Measurements from ENCODE around the gene SLC2A4RG.

The SLC2A4RG gene

GRCh38 chr20:63740627-63741353, 1.2 kb downstream of the SLC2A4RG start:
- no peaks in the 10 kb centered on the region for H3K27me3 Mint-ChIP-seq
- H3K4me1 Mint-ChIP-seq (ENCODE audit: low read depth), result peaks cover 15% of the 10 kb centered on the region
- H3K4me3 Mint-ChIP-seq, result no peak overlapping the region
- H3K36me3 Mint-ChIP-seq (ENCODE audit: low read depth), result peaks cover 4% of the 10 kb centered on the region
- no peak overlapping the region for H3K27ac Mint-ChIP-seq
- H3K9me3 Mint-ChIP-seq, result no peaks in the 10 kb centered on the region

GRCh38 chr20:63741354-63741675, 1.7 kb downstream of the SLC2A4RG start:
- H3K27ac Mint-ChIP-seq, result no peak overlapping the region

DNA sequence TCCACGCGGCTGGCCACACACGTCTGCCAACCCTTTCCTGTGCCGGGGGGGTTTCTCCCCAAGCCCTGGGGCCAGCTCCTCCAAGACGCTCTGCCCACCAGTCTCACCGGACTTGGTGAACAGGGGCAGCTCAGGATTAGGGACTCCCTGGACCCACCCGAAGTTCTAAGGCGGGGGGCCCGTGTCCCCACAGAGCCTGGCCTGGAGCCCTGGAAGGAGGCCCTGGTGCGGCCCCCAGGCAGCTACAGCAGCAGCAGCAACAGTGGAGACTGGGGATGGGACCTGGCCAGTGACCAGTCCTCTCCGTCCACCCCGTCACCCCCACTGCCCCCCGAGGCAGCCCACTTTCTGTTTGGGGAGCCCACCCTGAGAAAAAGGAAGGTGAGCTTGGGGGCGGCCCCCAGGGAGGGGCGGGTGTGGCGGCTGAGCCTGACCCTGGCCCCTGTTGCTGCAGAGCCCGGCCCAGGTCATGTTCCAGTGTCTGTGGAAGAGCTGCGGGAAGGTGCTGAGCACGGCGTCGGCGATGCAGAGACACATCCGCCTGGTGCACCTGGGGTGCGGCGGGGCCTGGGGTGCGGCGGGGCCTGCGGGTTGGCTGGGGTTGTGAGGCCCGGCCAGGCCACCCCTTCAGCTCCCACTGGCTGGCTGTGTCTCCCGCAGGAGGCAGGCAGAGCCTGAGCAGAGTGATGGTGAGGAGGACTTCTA, 2.3 kb downstream of the SLC2A4RG start:
- Mint-ChIP-seq H3K9me3 (no peaks in the 10 kb centered on the region), H3K27me3 (no peaks in the 10 kb centered on the region), H3K4me3 (no peak overlapping the region), H3K36me3 (ENCODE audit: low read depth) (no peaks in the 10 kb centered on the region), H3K4me1 (ENCODE audit: low read depth) (peaks cover 4% of the 10 kb centered on the region), H3K27ac (no peak overlapping the region)

More at GRCh38 chr20:63741354-63741675, 1.7 kb downstream of the SLC2A4RG start:
- Mint-ChIP-seq H3K27me3 (no peaks in the 10 kb centered on the region), H3K9me3 (no peaks in the 10 kb centered on the region), H3K36me3 (ENCODE audit: low read depth) (no peaks in the 10 kb centered on the region), H3K4me3 (no peak overlapping the region), H3K4me1 (ENCODE audit: low read depth) (peaks cover 9% of the 10 kb centered on the region)

GRCh38 chr20:63742381-63743024, 2.9 kb downstream of the SLC2A4RG start:
- no peaks in the 10 kb centered on the region for H3K4me1 Mint-ChIP-seq (ENCODE audit: low read depth)
- no peaks in the 10 kb centered on the region for H3K27me3 Mint-ChIP-seq
- H3K4me3 Mint-ChIP-seq, result no peak overlapping the region
- no peak overlapping the region for H3K27ac Mint-ChIP-seq
- H3K36me3 Mint-ChIP-seq (ENCODE audit: low read depth), result no peaks in the 10 kb centered on the region
- no peaks in the 10 kb centered on the region for H3K9me3 Mint-ChIP-seq

- Mint-ChIP-seq H3K27ac (no peak overlapping the region), H3K4me1 (ENCODE audit: low read depth) (no peaks in the 10 kb centered on the region), H3K36me3 (ENCODE audit: low read depth) (no peaks in the 10 kb centered on the region), H3K9me3 (no peaks in the 10 kb centered on the region), H3K27me3 (no peaks in the 10 kb centered on the region), H3K4me3 (no peak overlapping the region)
Measured at GRCh38 chr20:63743210-63743970, 3.8 kb downstream of the SLC2A4RG start.

- no peaks in the 10 kb centered on the region for H3K4me1 Mint-ChIP-seq (ENCODE audit: low read depth)
- H3K9me3 Mint-ChIP-seq, result no peaks in the 10 kb centered on the region
- H3K27me3 Mint-ChIP-seq, result no peaks in the 10 kb centered on the region
- H3K36me3 Mint-ChIP-seq (ENCODE audit: low read depth), result no peaks in the 10 kb centered on the region
- H3K27ac Mint-ChIP-seq, result no peak overlapping the region
- no peak overlapping the region for H3K4me3 Mint-ChIP-seq
Measured at GRCh38 chr20:63744158-63744557, 4.6 kb downstream of the SLC2A4RG start.

DNA sequence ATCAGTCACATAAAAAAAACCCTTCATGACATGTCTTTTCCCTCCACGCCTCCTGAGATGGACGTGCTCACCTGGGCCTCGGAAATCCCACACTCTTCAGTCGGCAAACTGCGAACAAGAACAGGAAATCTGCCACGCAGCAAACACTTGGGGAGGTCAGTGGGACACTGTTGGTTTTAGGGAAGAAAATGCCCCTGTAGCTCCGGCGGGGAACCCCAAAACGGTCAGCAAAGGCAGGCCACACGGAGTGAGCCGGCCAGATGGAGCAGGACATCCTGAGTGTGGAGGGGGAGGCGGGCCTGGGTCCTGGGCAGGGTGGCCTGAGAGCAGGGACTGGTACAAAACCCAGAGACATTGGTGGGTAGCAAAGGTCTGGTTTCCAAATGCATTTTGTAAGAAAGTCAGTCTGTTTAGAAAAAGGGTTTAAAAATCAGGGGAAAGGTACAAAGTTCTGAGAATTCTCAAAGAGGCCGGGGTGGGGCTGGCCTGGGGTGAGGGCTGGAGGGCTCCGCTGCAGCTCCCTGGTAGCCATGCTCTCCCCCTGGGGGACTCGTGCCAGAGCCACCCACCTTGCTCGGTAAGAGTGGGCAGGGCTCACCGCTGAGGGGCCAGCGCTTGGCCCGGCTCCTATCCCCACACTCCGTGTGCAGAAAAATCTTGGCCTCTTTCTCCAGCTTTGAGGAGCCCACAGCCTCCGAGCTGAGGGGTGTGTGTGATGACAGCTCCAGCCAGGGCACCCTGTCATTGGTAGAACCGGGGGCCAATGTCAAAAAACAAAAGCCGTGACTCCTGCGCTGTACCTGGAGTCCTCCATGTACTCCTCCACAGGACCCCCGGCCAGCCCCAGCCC, 5.2 kb downstream of the SLC2A4RG start:
- H3K27ac Mint-ChIP-seq, result no peak overlapping the region
- H3K36me3 Mint-ChIP-seq (ENCODE audit: low read depth), result no peaks in the 10 kb centered on the region
- H3K4me1 Mint-ChIP-seq (ENCODE audit: low read depth), result no peaks in the 10 kb centered on the region
- no peaks in the 10 kb centered on the region for H3K9me3 Mint-ChIP-seq
- H3K4me3 Mint-ChIP-seq, result no peak overlapping the region
- H3K27me3 Mint-ChIP-seq, result no peaks in the 10 kb centered on the region

GRCh38 chr20:63745424-63745805, 5.8 kb downstream of the SLC2A4RG start:
- no peaks in the 10 kb centered on the region for H3K27me3 Mint-ChIP-seq
- no peaks in the 10 kb centered on the region for H3K9me3 Mint-ChIP-seq
- no peak overlapping the region for H3K4me3 Mint-ChIP-seq
- H3K36me3 Mint-ChIP-seq (ENCODE audit: low read depth), result no peaks in the 10 kb centered on the region
- no peak overlapping the region for H3K27ac Mint-ChIP-seq
- H3K4me1 Mint-ChIP-seq (ENCODE audit: low read depth), result no peaks in the 10 kb centered on the region

GRCh38 chr20:63745961-63746731, 6.6 kb downstream of the SLC2A4RG start:
- Mint-ChIP-seq H3K4me1 (ENCODE audit: low read depth) (peaks cover 5% of the 10 kb centered on the region), H3K27ac (no peak overlapping the region), H3K27me3 (no peaks in the 10 kb centered on the region), H3K4me3 (no peak overlapping the region), H3K36me3 (ENCODE audit: low read depth) (no peaks in the 10 kb centered on the region), H3K9me3 (no peaks in the 10 kb centered on the region)

DNA sequence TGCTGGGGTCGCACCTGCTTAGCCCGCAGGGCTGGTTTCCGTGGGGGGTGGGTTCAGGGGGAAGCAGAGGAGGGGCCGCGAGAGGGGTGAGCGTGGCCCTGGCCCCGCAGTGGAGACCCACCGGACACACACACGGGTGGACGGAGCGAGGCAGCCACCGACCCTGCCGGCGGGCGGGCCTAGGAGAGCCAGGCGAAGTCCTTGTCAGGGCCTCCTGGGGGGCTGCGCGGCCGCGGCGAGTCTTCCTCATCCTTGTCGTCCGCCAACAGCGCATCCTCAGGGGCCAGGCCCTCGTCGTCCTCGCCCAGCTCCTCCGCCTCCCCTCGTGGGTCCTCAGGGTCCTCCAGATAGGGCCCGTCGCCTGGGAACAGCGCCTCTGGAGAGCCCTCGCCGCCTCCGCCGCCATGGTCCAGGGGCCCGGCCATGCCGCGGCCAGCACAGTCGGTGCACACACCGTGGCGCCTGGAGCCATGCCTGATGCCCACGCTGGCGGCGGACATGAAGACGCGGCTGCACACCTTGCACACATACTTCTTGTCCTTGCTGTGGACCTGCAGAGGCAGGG, 7.3 kb downstream of the SLC2A4RG start:
- Mint-ChIP-seq H3K27me3 (no peaks in the 10 kb centered on the region), H3K27ac (no peak overlapping the region), H3K4me1 (ENCODE audit: low read depth) (peaks cover 8% of the 10 kb centered on the region), H3K4me3 (no peak overlapping the region), H3K9me3 (no peaks in the 10 kb centered on the region), H3K36me3 (ENCODE audit: low read depth) (no peaks in the 10 kb centered on the region)

DNA sequence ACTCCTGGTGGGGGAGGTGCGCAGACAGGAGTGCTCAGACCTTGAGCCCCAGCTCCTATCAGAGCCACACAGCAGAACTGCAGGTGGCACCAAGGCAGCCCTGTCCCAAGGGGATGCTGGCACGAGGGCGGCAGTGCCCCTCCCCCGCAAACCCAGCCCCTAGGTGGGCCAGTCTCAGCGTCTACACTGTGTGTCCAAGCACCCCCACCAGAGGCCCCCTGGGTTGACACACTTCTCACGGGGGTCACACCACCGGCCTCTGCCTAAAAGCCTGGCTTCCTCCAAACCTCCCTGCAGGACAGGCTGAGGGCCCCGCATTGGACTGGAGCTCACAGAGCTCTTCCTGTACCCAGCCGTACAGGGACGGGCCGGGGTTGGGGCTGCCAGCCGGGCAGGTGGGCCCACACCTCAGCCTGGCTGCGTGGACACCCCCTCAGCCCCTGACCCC, 8.1 kb downstream of the SLC2A4RG start:
- Mint-ChIP-seq H3K27ac (no peak overlapping the region), H3K4me1 (ENCODE audit: low read depth) (peaks cover 8% of the 10 kb centered on the region), H3K36me3 (ENCODE audit: low read depth) (no peaks in the 10 kb centered on the region), H3K9me3 (no peaks in the 10 kb centered on the region), H3K27me3 (no peaks in the 10 kb centered on the region), H3K4me3 (no peak overlapping the region)

DNA sequence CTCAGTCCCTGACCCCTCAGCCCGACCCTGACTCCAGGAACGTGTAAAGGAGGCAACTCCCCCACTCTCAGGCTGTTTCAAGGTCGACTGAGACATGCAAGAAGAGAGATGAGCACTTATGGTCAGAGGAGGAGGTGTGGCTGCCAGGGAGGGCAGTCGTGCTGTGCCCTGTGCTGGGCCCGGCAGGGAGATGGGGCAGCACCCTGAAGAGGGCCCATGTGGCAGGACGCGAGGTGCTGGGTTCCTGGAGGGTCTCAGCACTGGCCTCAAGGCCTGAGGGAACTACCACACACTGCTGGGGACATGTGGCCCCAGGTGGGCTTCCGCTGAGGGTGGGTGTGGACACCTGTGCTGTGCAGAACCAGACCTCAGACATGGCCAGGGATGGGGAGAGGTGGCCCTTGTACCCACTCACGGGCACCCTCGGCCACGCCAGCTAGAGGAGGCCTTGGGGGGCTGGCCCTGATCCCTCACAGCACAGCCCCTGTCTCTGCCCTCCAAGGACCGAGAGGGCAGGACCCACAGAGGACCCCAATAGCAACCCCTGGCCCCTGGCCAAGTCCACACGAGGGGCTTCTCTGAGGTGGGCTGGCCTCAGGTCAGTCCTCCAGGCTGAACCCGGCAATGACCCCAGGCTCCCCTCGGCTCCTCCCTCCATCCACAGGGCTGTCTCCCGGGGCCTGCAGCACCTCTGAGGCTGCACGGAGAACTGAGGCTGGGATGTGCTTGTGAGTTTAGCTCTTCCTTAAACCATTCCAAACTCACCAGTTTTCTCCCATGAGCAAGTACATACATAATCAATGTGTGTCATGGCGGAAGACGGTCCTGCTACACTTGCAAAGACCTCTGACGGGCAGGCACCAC, 8.7 kb downstream of the SLC2A4RG start:
- Mint-ChIP-seq H3K27me3 (no peaks in the 10 kb centered on the region), H3K27ac (no peak overlapping the region), H3K36me3 (ENCODE audit: low read depth) (no peaks in the 10 kb centered on the region), H3K4me3 (no peak overlapping the region), H3K4me1 (ENCODE audit: low read depth) (peaks cover 8% of the 10 kb centered on the region), H3K9me3 (no peaks in the 10 kb centered on the region)

GRCh38 chr20:63748934-63749270, 9.3 kb downstream of the SLC2A4RG start:
- Mint-ChIP-seq H3K9me3 (no peaks in the 10 kb centered on the region), H3K4me3 (no peak overlapping the region), H3K27ac (no peak overlapping the region), H3K36me3 (ENCODE audit: low read depth) (no peaks in the 10 kb centered on the region), H3K27me3 (no peaks in the 10 kb centered on the region), H3K4me1 (ENCODE audit: low read depth) (peaks cover 8% of the 10 kb centered on the region)
